ENCODE results near the gene FAS. TPM values are rescaled to one million over a fixed set of nuclear protein-coding genes. Genes with fewer than 3 reads are reported as not detected.

FAS gene
- total RNA-seq, 1 experiment from 2014 or later = 0.14 TPM

Other genes with a start within 250 kb of the FAS start
- gene LIPN, start 230.8 kb upstream of the FAS start, total RNA-seq (2014; rRNA removed; shearing (Covaris generic)) = not detected in 2 replicates
- not detected in 2 replicates for gene LIPM, start 188.1 kb upstream of the FAS start, total RNA-seq (2014; rRNA removed; shearing (Covaris generic))
- not detected in 2 replicates for gene ANKRD22, start 139.0 kb upstream of the FAS start, total RNA-seq (2014; rRNA removed; shearing (Covaris generic))
- gene STAMBPL1, start 110.6 kb upstream of the FAS start, total RNA-seq (2014; rRNA removed; shearing (Covaris generic)) = 1.3 and 2.3 TPM in 2 replicates
- gene ACTA2, start 38.0 kb upstream of the FAS start, total RNA-seq (2014; rRNA removed; shearing (Covaris generic)) = not detected in 2 replicates
- gene CH25H, start 216.5 kb downstream of the FAS start, total RNA-seq (2014; rRNA removed; shearing (Covaris generic)) = not detected in 2 replicates

Data from H7 (cell line).